GM21526 (cell line): ENCODE results near the gene TMEM178B.

Experiments used
- ATAC-seq: cut with Tn5 transposase; IDR thresholded peaks from one replicate; pipeline ENCODE4 v1.9.1; 2021; ENCODE audit warnings: moderate library complexity; ENCODE audit not compliant: unreplicated experiment, low FRiP score

Gene TMEM178B

GRCh38 chr7:141251180-141251579 is 177.3 kb downstream of the TMEM178B start:
- no peak for ATAC-seq

- no peak for ATAC-seq
Observed at GRCh38 chr7:141251957-141252356, 178.1 kb downstream of the TMEM178B start.

DNA sequence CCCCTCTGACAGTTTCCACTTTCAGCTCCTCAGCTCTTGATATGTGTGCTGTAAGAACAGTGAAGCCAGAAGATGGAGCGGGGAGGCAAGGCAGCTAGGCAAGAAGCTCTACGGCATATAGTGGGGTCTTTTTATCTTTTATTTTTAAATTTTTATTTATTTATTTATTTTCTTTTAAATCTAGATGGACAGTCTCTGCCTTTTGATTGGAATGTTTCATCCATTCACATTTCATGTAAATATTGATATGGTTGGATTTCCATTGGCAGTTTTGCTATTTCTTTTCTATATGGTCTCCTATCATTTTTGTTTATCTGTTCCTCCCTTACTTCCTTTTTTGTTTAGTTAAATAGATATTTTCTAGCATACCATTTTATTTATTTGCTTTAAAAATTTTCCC is 183.7 kb downstream of the TMEM178B start:
- no peak for ATAC-seq

DNA sequence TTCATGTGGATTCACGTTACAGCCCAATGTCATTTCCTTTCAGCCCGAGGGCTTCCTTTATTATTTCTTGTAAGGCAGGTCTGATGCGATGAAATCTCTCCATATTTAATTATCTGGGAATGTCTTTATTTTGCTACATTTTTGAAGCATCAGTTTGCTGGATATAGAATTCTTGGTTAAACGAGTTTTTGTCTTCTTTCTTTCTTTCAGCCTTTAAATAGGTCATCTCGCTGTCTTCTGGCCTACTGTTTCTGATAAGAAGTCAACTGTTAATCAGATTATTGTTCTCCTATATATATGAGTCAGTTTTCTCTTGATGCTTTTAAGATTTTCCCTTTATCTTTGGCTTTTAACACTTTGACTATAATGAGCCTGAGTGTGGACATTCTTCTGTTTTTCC is 184.7 kb downstream of the TMEM178B start:
- no peak for ATAC-seq

GRCh38 chr7:141262101-141263090 is 188.5 kb downstream of the TMEM178B start:
- ATAC-seq = no peak

DNA sequence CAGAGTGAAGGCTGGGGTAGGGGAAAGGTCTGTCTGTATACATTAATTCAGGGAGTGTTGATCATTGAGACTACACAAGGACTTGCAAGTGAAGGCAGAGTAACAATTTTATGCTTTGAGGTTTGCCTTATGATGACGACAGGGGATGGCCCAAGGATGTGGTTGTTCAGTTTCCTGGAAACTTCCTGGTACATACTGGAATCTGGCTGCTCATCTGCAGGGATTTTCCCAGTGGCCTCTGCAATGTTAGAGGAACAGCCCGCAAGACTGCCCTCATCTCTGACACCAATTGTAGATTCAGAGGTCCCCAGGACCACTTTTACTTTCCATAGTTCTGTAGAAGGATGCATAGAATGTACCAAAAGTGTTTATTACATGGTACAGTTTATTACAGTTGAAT is 189.6 kb downstream of the TMEM178B start:
- no peak for ATAC-seq

DNA sequence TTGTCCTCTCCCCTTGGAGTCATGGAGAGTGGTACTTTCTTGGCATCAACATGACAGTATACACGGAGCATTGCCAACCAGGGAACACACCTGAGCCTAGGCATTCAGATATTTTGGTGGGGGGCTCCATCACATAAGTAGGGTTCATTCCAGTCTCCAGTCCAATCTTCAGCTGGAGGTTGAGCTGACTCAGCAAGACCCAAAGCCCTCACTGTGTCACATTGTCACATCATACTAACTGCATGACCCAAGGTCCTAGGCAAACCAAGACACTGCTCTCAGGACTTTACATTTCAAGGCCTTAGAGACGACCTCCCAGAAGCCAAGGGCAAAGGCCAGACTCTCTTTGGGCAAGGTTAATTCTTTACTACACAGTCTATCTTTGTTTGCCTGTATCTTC is 190.1 kb downstream of the TMEM178B start:
- ATAC-seq = no peak

DNA sequence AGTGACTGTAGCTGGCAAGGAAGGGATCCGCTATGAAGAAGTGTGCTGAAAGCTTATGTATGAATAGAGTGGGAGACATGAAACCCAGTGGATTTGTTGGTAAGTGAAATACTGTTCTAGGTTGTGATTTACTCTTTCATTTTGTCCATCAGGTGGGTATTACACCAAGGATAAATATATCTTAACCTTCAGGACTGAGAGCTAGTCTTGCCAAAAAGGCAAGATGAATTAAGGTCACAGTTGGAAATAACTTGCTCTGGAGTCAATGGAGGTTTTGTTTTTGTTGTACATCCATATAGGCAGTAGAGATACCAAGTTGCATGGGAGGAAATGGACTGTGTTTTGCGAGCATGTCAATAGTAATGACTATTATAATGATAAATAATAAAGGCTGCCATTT is 190.6 kb downstream of the TMEM178B start:
- no peak for ATAC-seq

DNA sequence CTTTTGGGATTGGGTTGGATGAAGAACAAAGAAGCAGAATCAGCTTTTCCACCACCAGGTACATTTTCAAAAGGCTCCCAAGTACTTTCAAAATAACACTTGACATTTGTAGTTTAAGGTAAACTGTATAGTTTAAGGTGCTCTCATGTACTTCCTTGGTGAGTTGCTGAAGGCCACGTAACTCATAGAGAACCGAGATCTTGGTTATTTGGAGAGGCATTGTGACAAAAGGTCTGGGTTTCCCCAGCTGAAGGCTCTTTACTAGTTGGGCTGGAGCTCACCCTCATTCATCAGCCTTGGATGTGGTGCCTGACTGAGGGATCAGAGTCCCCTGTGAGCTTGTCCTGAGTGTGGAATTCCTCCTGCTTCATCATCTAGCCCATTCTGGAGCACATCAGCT is 191.8 kb downstream of the TMEM178B start:
- no peak for ATAC-seq

DNA sequence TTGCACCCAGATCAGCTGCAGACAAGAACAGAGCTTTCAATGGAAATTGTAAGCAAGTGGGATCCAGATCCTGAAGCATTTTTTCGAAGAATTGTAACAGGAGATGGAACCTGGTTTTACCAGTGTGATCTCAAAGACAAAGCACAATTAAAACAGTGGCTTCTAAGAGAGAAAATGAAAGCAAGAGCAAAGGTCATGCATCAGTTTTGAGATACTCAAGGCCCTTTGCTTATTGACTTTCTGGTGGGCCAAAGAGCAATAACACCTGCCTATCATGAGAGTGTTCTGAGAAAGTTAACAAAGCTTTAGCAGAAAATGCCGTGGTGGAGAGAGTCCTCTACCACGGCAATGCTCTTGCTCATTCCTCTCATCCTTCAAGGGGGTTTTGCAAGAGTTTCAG is 194.8 kb downstream of the TMEM178B start:
- no peak for ATAC-seq

- ATAC-seq = no peak
Observed at GRCh38 chr7:141271451-141271850, 197.6 kb downstream of the TMEM178B start.

- ATAC-seq = no peak
Observed at GRCh38 chr7:141272417-141272816, 198.6 kb downstream of the TMEM178B start.

- ATAC-seq = no peak
Observed at GRCh38 chr7:141275350-141275749, 201.5 kb downstream of the TMEM178B start.

GRCh38 chr7:141276031-141276430 is 202.2 kb downstream of the TMEM178B start:
- no peak for ATAC-seq

GRCh38 chr7:141280100-141280499 is 206.2 kb downstream of the TMEM178B start:
- ATAC-seq = no peak

DNA sequence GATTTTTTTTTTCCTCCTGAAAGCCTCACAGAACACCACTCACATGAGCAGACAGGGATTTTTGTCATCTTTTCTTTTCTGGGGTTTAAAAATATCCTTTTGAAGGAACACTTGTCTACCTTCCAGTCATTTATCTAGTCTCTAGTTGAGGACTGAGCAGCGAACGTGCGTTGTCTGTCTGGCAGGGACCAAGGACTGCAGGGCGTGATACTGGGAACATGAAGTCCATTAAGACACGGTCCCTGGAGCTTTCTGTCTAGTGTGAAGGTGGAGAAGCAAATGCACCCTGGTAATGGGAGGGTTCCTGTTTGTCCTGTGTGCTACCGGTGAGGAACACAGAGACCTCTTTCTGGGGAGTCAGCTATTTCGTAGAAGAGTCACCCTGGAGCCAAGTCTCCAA is 207.4 kb downstream of the TMEM178B start:
- no peak for ATAC-seq

GRCh38 chr7:141286522-141286921 is 212.7 kb downstream of the TMEM178B start:
- ATAC-seq = no peak

DNA sequence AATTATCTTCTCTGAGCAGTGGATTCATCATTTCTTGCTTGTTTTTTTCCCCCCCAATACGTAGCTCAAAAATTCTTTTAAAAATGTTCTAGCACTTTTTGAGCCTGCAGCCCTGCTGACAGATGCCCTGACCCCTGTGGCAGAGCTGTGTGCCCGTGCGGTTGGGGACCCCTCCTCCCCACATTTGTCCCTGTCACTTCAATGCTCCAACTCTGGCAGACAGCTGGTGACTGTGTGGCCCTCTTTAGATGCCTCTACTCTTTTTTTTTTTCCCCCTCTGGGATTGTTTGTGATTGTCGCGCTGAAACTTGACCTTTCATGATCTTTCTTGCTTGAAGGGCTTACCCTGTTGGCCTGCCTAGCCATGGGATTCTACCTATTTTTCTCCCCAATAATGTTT is 214.1 kb downstream of the TMEM178B start:
- ATAC-seq = no peak

DNA sequence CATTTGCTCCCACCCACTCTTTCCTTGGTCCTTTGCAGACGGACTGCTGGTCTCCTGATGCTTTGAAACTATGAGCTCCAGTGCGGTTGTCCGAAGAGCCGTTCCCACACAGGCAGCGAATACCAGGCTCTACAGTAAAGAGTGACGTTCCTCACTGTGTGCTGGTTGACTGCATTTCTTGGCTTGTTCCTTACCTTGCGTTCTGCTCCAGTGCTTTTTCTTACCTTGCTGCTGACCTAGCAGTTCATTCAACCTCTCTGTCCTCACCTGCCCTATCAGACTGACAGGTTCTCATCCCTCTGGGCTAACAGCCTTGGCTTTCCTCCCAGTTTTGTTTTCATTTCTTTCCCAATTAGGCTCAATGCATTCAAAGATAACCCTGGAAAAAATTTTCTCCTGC is 214.8 kb downstream of the TMEM178B start:
- no peak for ATAC-seq

DNA sequence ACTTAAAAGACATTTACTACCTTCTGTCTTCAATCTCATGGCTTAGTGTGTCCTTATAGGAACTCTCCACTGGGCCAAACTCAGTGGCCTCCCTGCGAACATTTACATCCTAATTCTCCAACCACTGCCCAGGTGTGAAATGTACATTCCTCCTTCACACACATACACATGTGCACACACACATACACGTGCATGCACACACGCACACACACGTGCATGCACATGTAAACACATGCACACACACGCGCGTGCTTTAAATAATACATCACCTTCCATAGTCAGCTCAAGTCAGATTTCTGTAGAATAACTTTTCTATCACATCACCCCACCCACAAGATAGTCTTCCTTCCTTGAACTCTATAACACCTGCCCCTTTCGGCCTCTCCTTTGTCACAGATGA is 216.5 kb downstream of the TMEM178B start:
- ATAC-seq = no peak

DNA sequence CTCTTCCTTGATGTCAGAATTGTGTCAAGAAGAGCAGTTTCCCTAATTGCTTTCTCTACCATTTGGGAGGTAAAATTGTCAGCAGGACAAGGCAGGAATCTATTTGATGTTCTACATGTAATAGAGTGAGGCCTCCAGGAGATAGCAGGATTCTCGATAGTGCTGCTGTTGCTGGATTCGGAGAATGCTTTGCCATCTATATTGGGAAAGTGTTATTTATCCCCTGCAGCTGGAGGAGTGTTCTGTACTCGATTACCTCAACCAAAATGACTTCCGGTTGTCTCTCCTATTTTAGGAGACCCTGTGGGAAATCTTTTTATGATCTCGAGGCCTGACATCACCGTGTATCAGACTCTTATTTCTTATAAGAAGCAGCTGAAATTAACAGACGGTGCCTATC is 217.1 kb downstream of the TMEM178B start:
- ATAC-seq = no peak

DNA sequence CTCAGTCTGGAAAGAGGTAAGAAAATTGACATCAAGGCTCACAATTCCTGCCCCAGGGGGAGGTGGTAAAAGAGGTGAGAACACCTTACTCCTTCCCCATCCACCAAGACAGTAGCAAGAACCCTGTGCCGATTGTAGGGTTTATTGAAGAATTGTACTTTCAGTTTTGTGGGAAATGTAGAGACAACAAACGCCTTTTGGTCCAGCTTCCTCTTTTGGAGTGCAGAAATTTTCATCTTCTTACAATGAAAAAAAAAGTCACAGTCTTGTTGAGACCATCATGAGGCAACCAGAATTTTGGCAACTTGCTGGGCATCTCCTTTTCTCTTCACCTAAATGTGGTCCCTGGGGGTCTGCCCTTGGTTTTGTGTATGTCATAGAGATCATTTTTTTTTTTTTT is 217.7 kb downstream of the TMEM178B start:
- no peak for ATAC-seq
